HepG2 (cell line): ENCODE data around the gene TMEM256. TPM values are rescaled to one million over a fixed set of nuclear protein-coding genes. Genes with fewer than 3 reads are reported as not detected.

Experiments used
- AFF4 ChIP-seq: sonication (generic); formaldehyde crosslinking; IDR thresholded peaks from 2 replicates; pipeline ENCODE4 v1.4.0; 2020; ENCODE audit warnings: missing genetic modification reagents
- HMGXB4 ChIP-seq, 2 experiments: sonication (generic) in 1 of 2; formaldehyde crosslinking in 1 of 2; IDR thresholded peaks; 2 replicates each; pipeline versions ENCODE4 v1.4.0 to v1.6.1; 2018 to 2020; ENCODE audit warnings: missing genetic modification reagents in 2 of 2, borderline replicate concordance in 1 of 2, low read depth in 1 of 2, mild to moderate bottlenecking in 1 of 2, missing biosample characterization in 1 of 2
- NR2F6 ChIP-seq, 2 experiments: IDR thresholded peaks; 2 replicates each; pipeline ENCODE4 v1.6.1; 2016; ENCODE audit warnings: antibody characterized with exemption in 1 of 2, mild to moderate bottlenecking in 1 of 2
- SNAI1 ChIP-seq: sonication (generic); formaldehyde crosslinking; IDR thresholded peaks from 2 replicates; pipeline ENCODE4 v1.5.0; 2020; ENCODE audit warnings: mild to moderate bottlenecking, missing genetic modification reagents, borderline replicate concordance
- THYN1 ChIP-seq: sonication (generic); formaldehyde crosslinking; IDR thresholded peaks from 2 replicates; pipeline ENCODE4 v1.8.1; 2023; ENCODE audit warnings: low read depth, mild to moderate bottlenecking, moderate library complexity, missing genetic modification reagents, borderline replicate concordance
- ZFY ChIP-seq: sonication (generic); formaldehyde crosslinking; IDR thresholded peaks from 2 replicates; pipeline ENCODE4 v1.4.0; 2020; ENCODE audit warnings: missing genetic modification reagents
- ZHX2 ChIP-seq, 2 experiments: sonication (generic) in 1 of 2; formaldehyde crosslinking in 1 of 2; IDR thresholded peaks; 2 replicates each; pipeline versions ENCODE4 v1.6.1 to v1.9.0; 2014 to 2022; ENCODE audit warnings: antibody characterized with exemption in 1 of 2, borderline replicate concordance in 1 of 2, inconsistent platforms in 1 of 2, low read depth in 1 of 2, missing genetic modification reagents in 1 of 2
- ZNF329 ChIP-seq: sonication (generic); formaldehyde crosslinking; IDR thresholded peaks from 2 replicates; pipeline ENCODE4 v1.9.0; 2021; ENCODE audit warnings: low read depth, mild to moderate bottlenecking, missing genetic modification reagents
- ZNF354B ChIP-seq: sonication (generic); formaldehyde crosslinking; IDR thresholded peaks from 2 replicates; pipeline ENCODE4 v1.8.0; 2022; ENCODE audit warnings: mild to moderate bottlenecking, missing genetic modification reagents
- ZNF597 ChIP-seq: sonication (generic); formaldehyde crosslinking; IDR thresholded peaks from 2 replicates; pipeline ENCODE4 v1.5.0; 2020; ENCODE audit warnings: missing genetic modification reagents
- ZNF652 ChIP-seq: IDR thresholded peaks from 2 replicates; pipeline ENCODE4 v1.6.1; 2016; ENCODE audit warnings: low read depth, borderline replicate concordance
- polyA plus RNA-seq, 8 experiments: library from polyadenylated mRNA; depleted of rRNA in 3 of 8; stranded (reverse) in 7 of 8; unstranded in 1 of 8; fragments of >200 nt; fragmentation: Illumina TruSeq in 4 of 8; extraction: Trizol in 4 of 8; gene quantifications; 2 replicates each; pipeline versions ENCODE4 v1.2.1 to v1.2.3, GENCODE V29; 2011 to 2016; ENCODE audit warnings: low read depth in 4 of 8, missing spikeins in 1 of 8, mixed read lengths in 1 of 8; ENCODE audit not compliant: insufficient read depth in 1 of 8
- total RNA-seq, 5 experiments: library from RNA; depleted of rRNA; stranded (reverse); fragments of >200 nt; fragmentation: Illumina TruSeq; extraction: Trizol; gene quantifications; 2 replicates each; pipeline ENCODE4 v1.2.3, GENCODE V29; 2016; ENCODE audit warnings: low read depth in 1 of 5

The TMEM256 gene
- total and polyA plus RNA-seq, 2 of the 13 experiments (the other 11 are each of a cell fraction or from before 2014, with no cell fraction given), result 231 to 252 TPM

- TF ChIP-seq ZHX2 (IDR thresholded peaks at IDR 0.05; ENCODE audit: low read depth) (no peak), ZHX2 (CRISPR knock-in tag; IDR thresholded peaks at IDR 0.05; ENCODE audit: borderline replicate concordance) (no peak), SNAI1 (CRISPR knock-in tag) (peak; percentile 48; the same call in 1 of the 2 replicates), AFF4 (CRISPR knock-in tag) (no peak), ZNF354B (CRISPR knock-in tag) (no peak), ZNF597 (no peak), ZNF652 (CRISPR knock-in tag) (no peak), THYN1 (CRISPR knock-in tag) (no peak), ZNF329 (CRISPR knock-in tag) (no peak), ZFY (peak; percentile 87), HMGXB4 (CRISPR knock-in tag; IDR thresholded peaks at IDR 0.05; ENCODE audit: borderline replicate concordance in 1 of 2, low read depth in 1 of 2) (peak; percentile 31 to 33; a peak in 1 of 4 replicates), NR2F6 (IDR thresholded peaks at IDR 0.05) (no peak; the same call in 1 of the 2 replicates), NR2F6 (CRISPR knock-in tag; IDR thresholded peaks at IDR 0.05) (no peak)
These were observed at the start of gene TMEM256 (continued) for GRCh38 chr17:7403977-7404736.
